ENCODE measurements around the gene CEP152.

GRCh38 chr15:48811325-48811958 lies 573 bp upstream of the CEP152 start:
- TF ChIP-seq CREB1 (IDR thresholded peaks at IDR 0.05; ENCODE audit: low read depth) (no peak), REST (IDR thresholded peaks at IDR 0.05; ENCODE audit: low read depth) (no peak), CEBPB (IDR thresholded peaks at IDR 0.05) (no peak), EP300 (IDR thresholded peaks at IDR 0.05; ENCODE audit: borderline replicate concordance) (no peak), TCF12 (IDR thresholded peaks at IDR 0.05; ENCODE audit: low read depth) (no peak), MAX (IDR thresholded peaks at IDR 0.05) (no peak), FOXM1 (IDR thresholded peaks at IDR 0.05; ENCODE audit: borderline replicate concordance, low read depth) (no peak), TAF1 (IDR thresholded peaks at IDR 0.05; ENCODE audit: low read depth) (no peak), RAD21 (IDR thresholded peaks at IDR 0.05; ENCODE audit: low read depth) (no peak), ZBTB7A (IDR thresholded peaks at IDR 0.05; ENCODE audit: low read depth) (no peak)
